AML-193 (cell line): ENCODE data around the gene STAMBPL1.

Experiments used
- DNase-seq, 2 experiments: peaks; one replicate each; lab custom pipeline; 2025; lab: John Stamatoyannopoulos, UW

Gene STAMBPL1

GRCh38 chr10:88952647-88953111 lies 72.6 kb downstream of the STAMBPL1 start, which contains the start of gene ACTA2:
ACTA2 (minus strand) TSS chr10:88952773; CDS start chr10:88948930, 3,843 bp downstream.
- DNase-seq: no peak

DNA sequence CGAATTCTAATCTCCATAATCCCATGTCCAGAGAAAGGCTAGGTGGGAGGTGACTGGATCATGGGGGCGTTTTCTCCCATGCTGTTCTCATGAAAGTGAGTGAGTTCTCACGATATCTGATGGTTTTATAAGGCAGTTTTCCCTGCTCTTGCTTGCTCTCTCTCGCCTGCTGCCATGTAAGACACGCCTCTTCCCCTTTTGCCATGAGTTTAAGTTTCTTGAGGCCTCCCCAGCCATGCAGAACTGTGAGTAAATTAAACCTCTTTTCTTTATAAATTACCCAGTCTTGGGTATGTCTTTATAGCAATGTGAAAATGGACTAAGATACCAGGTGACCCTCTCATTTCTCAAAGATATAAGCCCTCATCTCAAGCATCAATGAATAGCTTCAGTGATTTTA lies 73.6 kb downstream of the STAMBPL1 start:
- DNase-seq: no peak

DNA sequence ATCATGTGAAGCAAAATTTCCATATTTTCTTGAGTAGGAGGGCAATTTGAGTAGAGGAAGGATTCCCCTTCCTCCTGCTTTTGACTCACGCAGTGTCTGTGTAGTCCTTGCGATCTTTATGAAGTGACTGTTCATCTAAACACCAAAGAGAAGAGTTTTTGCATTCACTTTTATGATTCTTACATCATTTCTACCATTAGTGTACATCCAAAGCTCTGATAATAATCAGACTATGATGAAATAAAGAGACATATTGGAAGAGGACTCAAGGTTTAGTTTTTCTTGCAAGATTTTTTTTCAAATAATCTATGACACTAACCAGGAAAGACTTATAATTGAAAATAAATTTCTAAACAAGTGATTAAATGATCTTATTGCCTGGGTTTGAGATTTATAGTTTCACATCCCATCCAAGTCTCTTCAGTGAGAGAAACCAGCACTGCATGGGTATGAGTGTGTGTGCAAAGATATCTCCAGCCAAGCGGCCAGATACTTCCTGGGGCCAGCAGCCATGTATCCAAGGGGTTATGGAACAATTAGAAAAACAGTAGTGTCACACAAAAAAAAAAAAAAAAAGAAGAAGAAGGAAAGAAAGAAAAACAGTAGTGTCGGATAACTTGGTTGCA lies 74.5 kb downstream of the STAMBPL1 start:
- no peak for DNase-seq

DNA sequence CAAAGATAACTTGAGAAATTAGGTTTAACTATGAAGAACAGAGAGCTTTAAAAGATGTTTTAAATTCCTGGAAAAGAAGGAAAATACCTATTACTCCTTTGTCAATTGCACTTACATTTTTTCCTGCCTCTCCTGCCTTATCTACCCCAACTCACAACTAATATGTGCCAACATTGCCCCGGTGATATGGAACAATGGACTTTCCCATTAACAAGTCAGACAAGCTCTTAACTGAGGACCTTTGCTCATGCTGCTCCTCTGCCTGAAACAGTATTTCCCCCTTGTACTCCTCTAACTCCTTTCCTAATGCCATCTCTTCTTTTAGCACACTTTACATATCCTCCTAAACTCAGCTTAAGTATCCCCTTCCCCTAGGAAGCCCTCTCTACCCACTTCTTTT lies 77.3 kb downstream of the STAMBPL1 start:
- DNase-seq: no peak

DNA sequence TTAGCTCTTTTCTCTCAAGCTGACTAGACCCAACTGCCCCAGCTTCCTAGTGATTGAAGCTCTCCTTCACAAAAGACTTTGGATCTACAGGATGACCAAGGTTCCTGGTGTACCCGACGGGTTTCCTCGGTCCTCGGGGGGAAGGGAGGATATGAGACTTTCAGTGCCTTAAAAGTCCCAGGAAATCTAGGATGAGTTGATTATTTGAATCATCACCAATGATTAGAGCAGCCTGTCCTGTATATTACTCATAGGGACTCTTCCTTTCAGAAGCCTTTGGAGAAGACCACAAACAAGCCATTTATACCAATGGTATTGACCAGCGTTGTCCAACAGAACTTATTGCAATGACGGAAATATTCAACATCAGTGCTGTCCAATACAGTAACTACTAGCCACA lies 78.7 kb downstream of the STAMBPL1 start:
- DNase-seq: no peak

GRCh38 chr10:88960802-88961201 lies 80.8 kb downstream of the STAMBPL1 start:
- no peak for DNase-seq

DNA sequence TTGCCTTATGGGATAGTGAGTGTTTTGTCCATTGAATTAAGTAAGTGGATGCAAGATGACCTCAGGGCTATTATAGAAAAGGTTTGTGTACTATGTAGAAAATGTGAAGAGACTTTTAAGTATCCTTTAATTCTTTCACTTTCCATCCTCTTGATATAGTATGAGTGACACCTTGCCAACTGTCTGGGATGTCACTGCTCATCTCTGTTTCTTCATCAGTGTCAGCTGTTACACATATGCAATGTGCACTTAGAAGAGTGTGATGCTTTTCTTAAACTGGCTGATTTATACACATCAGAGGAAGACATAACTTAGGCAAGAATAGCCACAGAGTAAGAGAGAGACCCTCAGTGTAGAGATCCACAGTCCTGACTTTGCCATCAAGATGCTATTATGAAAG lies 81.2 kb downstream of the STAMBPL1 start:
- no peak for DNase-seq

- DNase-seq: peak in 1 of 2 experiments; percentile 12
Observed at GRCh38 chr10:88962336-88962735, 82.3 kb downstream of the STAMBPL1 start.

DNA sequence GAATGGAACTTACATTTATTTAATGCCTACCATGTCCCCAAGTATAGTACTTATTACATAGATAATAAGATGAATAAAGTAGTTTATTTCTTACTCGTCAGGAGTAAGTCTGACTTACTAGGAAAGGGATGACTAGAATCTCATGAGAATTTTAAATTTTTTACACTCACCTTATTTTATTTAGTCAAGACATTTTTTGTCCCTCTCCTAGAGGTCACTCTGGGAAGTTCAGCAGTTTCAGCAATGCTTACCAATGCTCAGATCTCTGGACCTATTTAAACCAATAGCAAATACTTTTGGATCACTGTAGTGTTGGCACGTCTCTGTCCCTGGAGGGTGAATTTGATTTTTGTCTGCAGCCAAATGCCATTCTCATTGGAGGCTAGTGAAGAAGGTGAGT lies 83.3 kb downstream of the STAMBPL1 start:
- DNase-seq: no peak

- no peak for DNase-seq
Observed at GRCh38 chr10:88964360-88964759, 84.3 kb downstream of the STAMBPL1 start.

DNA sequence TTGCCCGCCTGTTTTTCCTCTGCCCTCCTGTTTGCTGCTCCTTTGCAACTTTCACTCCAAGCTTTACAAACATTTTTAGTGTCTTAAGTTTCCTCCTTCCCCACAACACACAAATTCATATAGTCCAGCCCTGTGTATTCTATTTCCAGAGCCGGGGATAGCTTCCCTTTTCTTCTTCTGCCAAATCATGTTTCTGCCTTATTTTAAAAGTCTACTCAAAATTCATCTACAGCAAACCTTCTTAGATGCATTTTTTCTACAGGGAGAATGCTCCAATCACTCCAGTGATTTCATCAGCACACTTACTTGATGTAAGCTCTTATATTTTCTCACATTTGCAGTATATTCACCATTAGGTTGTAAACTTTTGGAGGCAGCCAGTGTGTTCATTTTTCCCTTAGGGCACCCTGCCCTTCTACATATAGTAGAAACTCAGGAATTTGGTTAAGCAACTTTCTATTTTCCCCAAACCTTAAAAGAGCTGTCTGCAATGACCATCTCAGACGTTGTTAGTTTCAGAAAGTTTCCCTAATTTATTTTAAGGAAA lies 84.9 kb downstream of the STAMBPL1 start:
- DNase-seq: no peak

- DNase-seq: no peak
Observed at GRCh38 chr10:88966797-88967196, 86.8 kb downstream of the STAMBPL1 start.

GRCh38 chr10:88968391-88968790 lies 88.3 kb downstream of the STAMBPL1 start:
- DNase-seq: no peak

DNA sequence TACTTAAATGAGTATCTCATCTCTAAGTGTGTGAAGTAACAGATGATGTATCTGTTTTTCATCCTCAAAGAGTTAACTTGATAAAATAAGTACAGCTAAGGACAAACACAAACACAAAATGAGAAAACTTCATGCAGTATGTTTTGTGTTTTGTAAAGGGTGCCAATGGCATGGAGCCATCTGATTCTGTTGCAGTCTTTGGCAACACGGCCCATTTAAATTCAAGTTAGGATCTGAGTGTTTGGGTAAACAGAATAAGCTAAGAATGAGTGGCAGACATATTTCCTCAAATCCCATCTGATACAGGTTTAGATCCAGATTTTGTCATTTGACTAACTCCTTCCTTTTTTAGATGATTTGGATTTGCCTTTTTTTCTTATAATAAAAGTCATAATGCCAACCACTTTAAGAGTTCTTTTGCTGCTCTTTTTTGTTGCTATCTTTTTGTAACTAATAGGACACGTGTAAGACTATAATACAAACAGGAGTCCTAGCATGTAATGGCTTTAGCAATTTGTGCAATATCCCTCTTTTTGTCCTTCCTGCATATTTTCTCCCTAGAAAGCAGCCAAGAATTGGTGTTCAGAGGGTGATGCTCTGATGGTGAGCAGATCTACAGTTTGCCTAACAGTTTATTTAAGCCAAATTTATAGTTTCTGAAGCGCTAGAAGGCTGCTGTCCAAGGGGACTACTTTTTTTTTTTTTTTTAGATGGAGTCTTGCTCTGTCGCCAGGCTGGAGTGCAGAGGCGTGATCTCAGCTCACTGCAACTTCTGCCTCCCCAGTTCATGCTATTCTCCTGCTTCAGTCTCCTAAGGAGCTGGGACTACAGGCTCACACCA lies 91.4 kb downstream of the STAMBPL1 start:
- DNase-seq: no peak
